HepG2 (cell line): Measurements from ENCODE around the gene PRM2. TPM values are rescaled to one million over a fixed set of nuclear protein-coding genes. Genes with fewer than 3 reads are reported as not detected.

ENCODE experiments used
- FOXP1 ChIP-seq, 2 experiments: fragments of 450-650 bp in 1 of 2; IDR thresholded peaks; 2 replicates each; pipeline ENCODE4 v1.6.1; 2017 to 2018; ENCODE audit warnings: antibody characterized with exemption in 1 of 2
- HMG20A ChIP-seq: IDR thresholded peaks from 2 replicates; pipeline ENCODE4 v1.6.1; 2016; ENCODE audit warnings: borderline replicate concordance
- IKZF1 ChIP-seq: fragments of 450-650 bp; IDR thresholded peaks from 2 replicates; pipeline ENCODE4 v1.7.1; 2016
- IRX3 ChIP-seq: sonication (generic); formaldehyde crosslinking; IDR thresholded peaks from 2 replicates; pipeline ENCODE4 v1.8.1; 2023; ENCODE audit warnings: mild to moderate bottlenecking, low read depth, missing genetic modification reagents, borderline replicate concordance
- ISX ChIP-seq: sonication (generic); formaldehyde crosslinking; conservative IDR thresholded peaks from 2 replicates; pipeline ENCODE4 v1.5.0; 2020; ENCODE audit warnings: missing genetic modification reagents
- KDM2A ChIP-seq: sonication (generic); formaldehyde crosslinking; IDR thresholded peaks from 2 replicates; pipeline ENCODE4 v1.4.0; 2020; ENCODE audit warnings: low read depth, missing genetic modification reagents, borderline replicate concordance
- KDM3A ChIP-seq: IDR thresholded peaks from 2 replicates; pipeline ENCODE4 v1.6.1; 2018; ENCODE audit warnings: low read depth, missing compliant biosample characterization
- NFIB ChIP-seq: sonication (generic); formaldehyde crosslinking; IDR thresholded peaks from 2 replicates; pipeline ENCODE4 v1.9.0; 2021; ENCODE audit warnings: missing genetic modification reagents, mild to moderate bottlenecking, borderline replicate concordance
- NR1H2 ChIP-seq: sonication (generic); formaldehyde crosslinking; IDR thresholded peaks from 2 replicates; pipeline ENCODE4 v1.8.1; 2022; ENCODE audit warnings: low read depth, missing genetic modification reagents, borderline replicate concordance
- PLRG1 ChIP-seq: fragments of 450-650 bp; conservative IDR thresholded peaks from 2 replicates; pipeline ENCODE4 v1.6.1; 2016
- RFX3 ChIP-seq: IDR thresholded peaks from 2 replicates; pipeline ENCODE4 v1.6.1; 2016; ENCODE audit warnings: missing biosample characterization, missing genetic modification reagents
- SALL1 ChIP-seq: sonication (generic); formaldehyde crosslinking; IDR thresholded peaks from 2 replicates; pipeline ENCODE4 v1.8.0; 2022; ENCODE audit warnings: mild to moderate bottlenecking, missing genetic modification reagents
- SMARCC2 ChIP-seq: fragments of 450-650 bp; IDR thresholded peaks from 2 replicates; pipeline ENCODE4 v1.6.1; 2017; ENCODE audit warnings: antibody characterized with exemption, mild to moderate bottlenecking
- SOX13 ChIP-seq, 3 experiments: fragments of 450-650 bp in 1 of 3; sonication (generic) in 1 of 3; formaldehyde crosslinking in 1 of 3; IDR thresholded peaks in 2 of 3; conservative IDR thresholded peaks in 1 of 3; 2 replicates each; pipeline versions ENCODE4 v1.5.0 to v1.6.1; 2016 to 2020; ENCODE audit warnings: antibody characterized with exemption in 1 of 3, mild to moderate bottlenecking in 1 of 3, missing compliant biosample characterization in 1 of 3, missing genetic modification reagents in 1 of 3, moderate library complexity in 1 of 3
- SOX5 ChIP-seq: IDR thresholded peaks from 2 replicates; pipeline ENCODE4 v1.6.1; 2016; ENCODE audit warnings: borderline replicate concordance
- ZC3H13 ChIP-seq: sonication (generic); formaldehyde crosslinking; IDR thresholded peaks from 2 replicates; pipeline ENCODE4 v1.8.1; 2023; ENCODE audit warnings: mild to moderate bottlenecking, missing genetic modification reagents, moderate library complexity
- ZMYM2 ChIP-seq: sonication (generic); formaldehyde crosslinking; IDR thresholded peaks from 2 replicates; pipeline ENCODE4 v1.8.0; 2022; ENCODE audit warnings: mild to moderate bottlenecking, missing genetic modification reagents
- ZNF224 ChIP-seq: sonication (generic); formaldehyde crosslinking; IDR thresholded peaks from 2 replicates; pipeline ENCODE4 v1.5.0; 2020; ENCODE audit warnings: mild to moderate bottlenecking, missing genetic modification reagents
- ZNF567 ChIP-seq: sonication (generic); formaldehyde crosslinking; IDR thresholded peaks from 2 replicates; pipeline ENCODE4 v1.8.1; 2023; ENCODE audit warnings: mild to moderate bottlenecking, missing genetic modification reagents, borderline replicate concordance
- ZNF614 ChIP-seq: IDR thresholded peaks from 2 replicates; pipeline ENCODE4 v1.6.1; 2018; ENCODE audit warnings: missing biosample characterization, missing genetic modification reagents, inconsistent platforms, borderline replicate concordance
- ZNF782 ChIP-seq: sonication (generic); formaldehyde crosslinking; IDR thresholded peaks from 2 replicates; pipeline ENCODE4 v1.4.0; 2020; ENCODE audit warnings: missing genetic modification reagents, mild to moderate bottlenecking, borderline replicate concordance
- ZNF839 ChIP-seq: sonication (generic); formaldehyde crosslinking; IDR thresholded peaks from 2 replicates; pipeline ENCODE4 v1.4.0; 2020; ENCODE audit warnings: missing genetic modification reagents, mild to moderate bottlenecking, borderline replicate concordance
- polyA plus RNA-seq, 8 experiments: library from polyadenylated mRNA; depleted of rRNA in 3 of 8; stranded (reverse) in 7 of 8; unstranded in 1 of 8; fragments of >200 nt; fragmentation: Illumina TruSeq in 4 of 8; extraction: Trizol in 4 of 8; gene quantifications; 2 replicates each; pipeline versions ENCODE4 v1.2.1 to v1.2.3, GENCODE V29; 2011 to 2016; ENCODE audit warnings: low read depth in 4 of 8, missing spikeins in 1 of 8, mixed read lengths in 1 of 8; ENCODE audit not compliant: insufficient read depth in 1 of 8
- total RNA-seq, 5 experiments: library from RNA; depleted of rRNA; stranded (reverse); fragments of >200 nt; fragmentation: Illumina TruSeq; extraction: Trizol; gene quantifications; 2 replicates each; pipeline ENCODE4 v1.2.3, GENCODE V29; 2016; ENCODE audit warnings: low read depth in 1 of 5
- TF ChIP-seq, protein P1 (sequence below): sonication (generic); formaldehyde crosslinking; IDR thresholded peaks from 2 replicates; pipeline ENCODE4 v1.5.1; 2020; ENCODE audit warnings: missing genetic modification reagents, mild to moderate bottlenecking, borderline replicate concordance
- TF ChIP-seq, protein P2 (sequence below): sonication (generic); formaldehyde crosslinking; IDR thresholded peaks from 2 replicates; pipeline ENCODE4 v1.8.0; 2022; ENCODE audit warnings: mild to moderate bottlenecking, missing genetic modification reagents, moderate library complexity
- TF ChIP-seq, protein P3 (sequence below): sonication (generic); formaldehyde crosslinking; IDR thresholded peaks from 2 replicates; pipeline ENCODE4 v1.8.1; 2023; ENCODE audit warnings: missing genetic modification reagents, inconsistent platforms, borderline replicate concordance
- TF ChIP-seq, protein P4 (sequence below): sonication (generic); formaldehyde crosslinking; IDR thresholded peaks from 2 replicates; pipeline ENCODE4 v1.9.0; 2021; ENCODE audit warnings: missing genetic modification reagents, borderline replicate concordance

The PRM2 gene
- total and polyA plus RNA-seq, 2 of the 13 experiments (the other 11 are each of a cell fraction or from before 2014, with no cell fraction given), result 0.54 TPM; not detected in 1

DNA sequence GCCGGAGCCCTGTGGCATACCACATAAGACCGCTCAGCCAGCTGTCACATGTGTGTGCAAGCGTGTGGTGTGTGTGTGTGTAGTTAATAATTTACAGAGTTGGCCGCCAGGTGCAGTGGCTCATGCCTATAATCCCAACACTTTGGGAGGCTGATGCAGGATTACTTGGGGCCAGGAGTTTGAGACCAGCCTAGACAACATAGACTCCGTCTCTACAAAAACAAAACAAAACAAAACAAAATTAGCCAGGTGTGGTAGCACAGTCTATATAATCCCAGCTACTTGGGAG lies 40.6 kb downstream of the PRM2 start (continued):
- TF ChIP-seq SOX5 (CRISPR knock-in tag) (peak; percentile 43; the same call in 1 of the 2 replicates), SALL1 (CRISPR knock-in tag) (peak; percentile 67), SOX13 (IDR thresholded peaks at IDR 0.05) (no peak), SOX13 (CRISPR knock-in tag; conservative IDR thresholded peaks at IDR 0.05 in 1 of 2, IDR thresholded peaks at IDR 0.05 in 1 of 2) (peak in 1 of 2 experiments; percentile 26; a peak in 1 of 4 replicates), ZNF782 (CRISPR knock-in tag) (no peak), IKZF1 (no peak), PLRG1 (no peak), KDM2A (CRISPR knock-in tag) (0 out of 2 replicates have a peak, but pooled peaks have one; percentile 15), KDM3A (CRISPR knock-in tag) (peak; percentile 21; the same call in 1 of the 2 replicates), ZNF614 (CRISPR knock-in tag) (0 out of 2 replicates have a peak, but pooled peaks have one; percentile 33), RFX3 (CRISPR knock-in tag) (no peak), SMARCC2 (no peak), ZNF567 (CRISPR knock-in tag) (no peak), IRX3 (CRISPR knock-in tag) (no peak), ZNF224 (CRISPR knock-in tag) (no peak), HMG20A (peak; percentile 49; the same call in 1 of the 2 replicates), NR1H2 (CRISPR knock-in tag) (no peak), ZNF839 (CRISPR knock-in tag) (no peak), NFIB (CRISPR knock-in tag) (no peak), ZC3H13 (CRISPR knock-in tag) (no peak), FOXP1 (IDR thresholded peaks at IDR 0.05) (no peak), FOXP1 (CRISPR knock-in tag; IDR thresholded peaks at IDR 0.05) (no peak), ZMYM2 (CRISPR knock-in tag) (no peak; the same call in none of the 2 replicates), ISX (CRISPR knock-in tag) (no peak)
- TF ChIP-seq, protein P1, sequence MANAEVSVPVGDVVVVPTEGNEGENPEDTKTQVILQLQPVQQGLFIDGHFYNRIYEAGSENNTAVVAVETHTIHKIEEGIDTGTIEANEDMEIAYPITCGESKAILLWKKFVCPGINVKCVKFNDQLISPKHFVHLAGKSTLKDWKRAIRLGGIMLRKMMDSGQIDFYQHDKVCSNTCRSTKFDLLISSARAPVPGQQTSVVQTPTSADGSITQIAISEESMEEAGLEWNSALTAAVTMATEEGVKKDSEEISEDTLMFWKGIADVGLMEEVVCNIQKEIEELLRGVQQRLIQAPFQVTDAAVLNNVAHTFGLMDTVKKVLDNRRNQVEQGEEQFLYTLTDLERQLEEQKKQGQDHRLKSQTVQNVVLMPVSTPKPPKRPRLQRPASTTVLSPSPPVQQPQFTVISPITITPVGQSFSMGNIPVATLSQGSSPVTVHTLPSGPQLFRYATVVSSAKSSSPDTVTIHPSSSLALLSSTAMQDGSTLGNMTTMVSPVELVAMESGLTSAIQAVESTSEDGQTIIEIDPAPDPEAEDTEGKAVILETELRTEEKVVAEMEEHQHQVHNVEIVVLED (CRISPR knock-in tag), result no peak
- TF ChIP-seq, protein P2, sequence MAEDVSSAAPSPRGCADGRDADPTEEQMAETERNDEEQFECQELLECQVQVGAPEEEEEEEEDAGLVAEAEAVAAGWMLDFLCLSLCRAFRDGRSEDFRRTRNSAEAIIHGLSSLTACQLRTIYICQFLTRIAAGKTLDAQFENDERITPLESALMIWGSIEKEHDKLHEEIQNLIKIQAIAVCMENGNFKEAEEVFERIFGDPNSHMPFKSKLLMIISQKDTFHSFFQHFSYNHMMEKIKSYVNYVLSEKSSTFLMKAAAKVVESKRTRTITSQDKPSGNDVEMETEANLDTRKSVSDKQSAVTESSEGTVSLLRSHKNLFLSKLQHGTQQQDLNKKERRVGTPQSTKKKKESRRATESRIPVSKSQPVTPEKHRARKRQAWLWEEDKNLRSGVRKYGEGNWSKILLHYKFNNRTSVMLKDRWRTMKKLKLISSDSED (CRISPR knock-in tag), result no peak
- TF ChIP-seq, protein P3, sequence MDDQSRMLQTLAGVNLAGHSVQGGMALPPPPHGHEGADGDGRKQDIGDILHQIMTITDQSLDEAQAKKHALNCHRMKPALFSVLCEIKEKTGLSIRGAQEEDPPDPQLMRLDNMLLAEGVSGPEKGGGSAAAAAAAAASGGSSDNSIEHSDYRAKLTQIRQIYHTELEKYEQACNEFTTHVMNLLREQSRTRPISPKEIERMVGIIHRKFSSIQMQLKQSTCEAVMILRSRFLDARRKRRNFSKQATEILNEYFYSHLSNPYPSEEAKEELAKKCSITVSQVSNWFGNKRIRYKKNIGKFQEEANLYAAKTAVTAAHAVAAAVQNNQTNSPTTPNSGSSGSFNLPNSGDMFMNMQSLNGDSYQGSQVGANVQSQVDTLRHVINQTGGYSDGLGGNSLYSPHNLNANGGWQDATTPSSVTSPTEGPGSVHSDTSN, result no peak
- TF ChIP-seq, protein P4, sequence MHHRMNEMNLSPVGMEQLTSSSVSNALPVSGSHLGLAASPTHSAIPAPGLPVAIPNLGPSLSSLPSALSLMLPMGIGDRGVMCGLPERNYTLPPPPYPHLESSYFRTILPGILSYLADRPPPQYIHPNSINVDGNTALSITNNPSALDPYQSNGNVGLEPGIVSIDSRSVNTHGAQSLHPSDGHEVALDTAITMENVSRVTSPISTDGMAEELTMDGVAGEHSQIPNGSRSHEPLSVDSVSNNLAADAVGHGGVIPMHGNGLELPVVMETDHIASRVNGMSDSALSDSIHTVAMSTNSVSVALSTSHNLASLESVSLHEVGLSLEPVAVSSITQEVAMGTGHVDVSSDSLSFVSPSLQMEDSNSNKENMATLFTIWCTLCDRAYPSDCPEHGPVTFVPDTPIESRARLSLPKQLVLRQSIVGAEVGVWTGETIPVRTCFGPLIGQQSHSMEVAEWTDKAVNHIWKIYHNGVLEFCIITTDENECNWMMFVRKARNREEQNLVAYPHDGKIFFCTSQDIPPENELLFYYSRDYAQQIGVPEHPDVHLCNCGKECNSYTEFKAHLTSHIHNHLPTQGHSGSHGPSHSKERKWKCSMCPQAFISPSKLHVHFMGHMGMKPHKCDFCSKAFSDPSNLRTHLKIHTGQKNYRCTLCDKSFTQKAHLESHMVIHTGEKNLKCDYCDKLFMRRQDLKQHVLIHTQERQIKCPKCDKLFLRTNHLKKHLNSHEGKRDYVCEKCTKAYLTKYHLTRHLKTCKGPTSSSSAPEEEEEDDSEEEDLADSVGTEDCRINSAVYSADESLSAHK (CRISPR knock-in tag), result no peak
